Left kidney (tissue), 8 donors: ENCODE measurements around the gene LIG4. TPM values are rescaled to one million over a fixed set of nuclear protein-coding genes. Genes with fewer than 3 reads are reported as not detected.
"Not testable (repeated sequence)": the region's sequence is repeated elsewhere in the genome, so short reads cannot be mapped to it uniquely, and the experiment has no call there.

ENCODE experiments used
- DNase-seq: peaks from one replicate; pipeline ENCODE4 v3.0.0-alpha.2; 2013
- long read RNA-seq, 8 donors: transcript quantifications; one replicate each; lab custom pipeline, GENCODE V29; 2026
- polyA plus RNA-seq: library from polyadenylated mRNA; unstranded; fragments of 120-200 nt; gene quantifications from one replicate; pipeline ENCODE4 v1.2.1, GENCODE V29; 2013; ENCODE audit not compliant: insufficient read length

LIG4 gene
- polyA plus RNA-seq: 21.0 TPM
- long read RNA-seq, donor 1, full-length matches to known transcripts: 8 of 21 reads
- long read RNA-seq, donor 1, partial matches to known transcripts: 13 of 21 reads
- long read RNA-seq, donor 1, other reads (novel, unspliced or antisense): 0 of 21 reads
- long read RNA-seq, donor 2: 0 reads
- long read RNA-seq, donor 3, full-length matches to known transcripts: 3 of 3 reads
- long read RNA-seq, donor 3, partial matches to known transcripts: 0 of 3 reads
- long read RNA-seq, donor 3, other reads (novel, unspliced or antisense): 0 of 3 reads
- long read RNA-seq, donor 4: 0 reads
- long read RNA-seq, donor 5, full-length matches to known transcripts: 6 of 22 reads
- long read RNA-seq, donor 5, partial matches to known transcripts: 0 of 22 reads
- long read RNA-seq, donor 5, other reads (novel, unspliced or antisense): 16 of 22 reads
- long read RNA-seq, donor 6, full-length matches to known transcripts: 3 of 3 reads
- long read RNA-seq, donor 6, partial matches to known transcripts: 0 of 3 reads
- long read RNA-seq, donor 6, other reads (novel, unspliced or antisense): 0 of 3 reads
- long read RNA-seq, donor 7, full-length matches to known transcripts: 6 of 48 reads
- long read RNA-seq, donor 7, partial matches to known transcripts: 42 of 48 reads
- long read RNA-seq, donor 7, other reads (novel, unspliced or antisense): 0 of 48 reads
- long read RNA-seq, donor 8, full-length matches to known transcripts: 4 of 4 reads
- long read RNA-seq, donor 8, partial matches to known transcripts: 0 of 4 reads
- long read RNA-seq, donor 8, other reads (novel, unspliced or antisense): 0 of 4 reads

- peak; percentile 91 for DNase-seq
These were observed at the start of gene LIG4 for GRCh38 chr13:108215436-108215835. LIG4 (minus strand) TSS chr13:108215536; CDS start chr13:108211268, 4,268 bp downstream.

GRCh38 chr13:108263621-108264355, 48.5 kb upstream of the LIG4 start:
- DNase-seq: no peak

- DNase-seq: no peak
These were observed 41.9 kb upstream of the LIG4 start for GRCh38 chr13:108257248-108257647.

- no peak for DNase-seq
These were observed 33.8 kb upstream of the LIG4 start for GRCh38 chr13:108249150-108249549.

GRCh38 chr13:108230377-108230776, 15.0 kb upstream of the LIG4 start:
- no peak for DNase-seq

GRCh38 chr13:108227651-108228272, 12.4 kb upstream of the LIG4 start:
- DNase-seq: no peak

- no peak for DNase-seq
These were observed 10.8 kb upstream of the LIG4 start for GRCh38 chr13:108226184-108226583.

GRCh38 chr13:108225440-108225839, 10.1 kb upstream of the LIG4 start:
- DNase-seq: no peak

- DNase-seq: no peak
These were observed 8.6 kb upstream of the LIG4 start for GRCh38 chr13:108223687-108224503.

- no peak for DNase-seq
These were observed 4.7 kb upstream of the LIG4 start for GRCh38 chr13:108220041-108220440.

GRCh38 chr13:108218044-108218974, 3.0 kb upstream of the LIG4 start, which contains the start of gene ABHD13:
ABHD13 (plus strand) TSS chr13:108218392; CDS start chr13:108229219, 10,827 bp downstream.
- DNase-seq: peak; percentile 94

GRCh38 chr13:108217307-108218043, 2.1 kb upstream of the LIG4 start:
- not testable (repeated sequence) for DNase-seq

- no peak for DNase-seq
These were observed 680 bp downstream of the LIG4 start for GRCh38 chr13:108214441-108215271.

- DNase-seq: no peak
These were observed 1.4 kb downstream of the LIG4 start for GRCh38 chr13:108213946-108214345.

GRCh38 chr13:108212886-108213285, 2.5 kb downstream of the LIG4 start:
- DNase-seq: no peak

GRCh38 chr13:108210551-108210950, 4.8 kb downstream of the LIG4 start:
- no peak for DNase-seq

- no peak for DNase-seq
These were observed 14.4 kb downstream of the LIG4 start for GRCh38 chr13:108200781-108201398.

GRCh38 chr13:108195861-108196260, 19.5 kb downstream of the LIG4 start:
- no peak for DNase-seq
